NB4 (cell line): ENCODE data around the gene ANKRD10.

Experiments used
- DNase-seq: peaks from one replicate; pipeline ENCODE4 v3.0.0; 2010; ENCODE audit warnings: low read depth
- H3K4me3 ChIP-seq: one replicate; pipeline ENCODE4 v1.5.1; 2011; ENCODE audit warnings: mild to moderate bottlenecking, low read depth, low read length, moderate library complexity
- CTCF ChIP-seq: IDR thresholded peaks from one replicate; pipeline ENCODE4 v1.5.1; 2012; ENCODE audit warnings: low read depth, low read length
- MAX ChIP-seq: IDR thresholded peaks from 2 replicates; pipeline ENCODE4 v1.6.1; 2011; ENCODE audit warnings: low read depth, low read length
- MYC ChIP-seq: IDR thresholded peaks from 2 replicates; pipeline ENCODE4 v1.6.1; 2011; ENCODE audit warnings: low read depth, low read length
- POLR2A ChIP-seq: IDR thresholded peaks from 2 replicates; pipeline ENCODE4 v1.6.1; 2011; ENCODE audit warnings: mild to moderate bottlenecking; ENCODE audit not compliant: insufficient read length; ENCODE audit errors: extremely low read depth

ANKRD10 gene

GRCh38 chr13:110907301-110907700, 7.6 kb downstream of the ANKRD10 start:
- no peak overlapping the region for H3K4me3 ChIP-seq
- DNase-seq: no peak
- no peak for TF ChIP-seq MAX

GRCh38 chr13:110904748-110905147, 10.1 kb downstream of the ANKRD10 start:
- no peak for TF ChIP-seq CTCF
- no peak for TF ChIP-seq MAX
- TF ChIP-seq MYC: no peak
- no peak for TF ChIP-seq POLR2A
- DNase-seq: no peak
- H3K4me3 ChIP-seq: no peak overlapping the region

GRCh38 chr13:110902370-110902769, 12.5 kb downstream of the ANKRD10 start:
- no peak overlapping the region for H3K4me3 ChIP-seq
- DNase-seq: no peak
- TF ChIP-seq MYC: no peak
- TF ChIP-seq CTCF: no peak
- TF ChIP-seq POLR2A: no peak
- TF ChIP-seq MAX: no peak

GRCh38 chr13:110897521-110897920, 17.3 kb downstream of the ANKRD10 start:
- TF ChIP-seq CTCF (no peak), POLR2A (no peak), MYC (no peak), MAX (no peak)
- H3K4me3 ChIP-seq: no peak overlapping the region
- DNase-seq: no peak

- H3K4me3 ChIP-seq: no peak overlapping the region
- TF ChIP-seq MAX: no peak
- TF ChIP-seq POLR2A: no peak
- no peak for TF ChIP-seq CTCF
- TF ChIP-seq MYC: no peak
- no peak for DNase-seq
These were observed 17.9 kb downstream of the ANKRD10 start for GRCh38 chr13:110897014-110897413.

- TF ChIP-seq MAX: no peak
- no peak for TF ChIP-seq CTCF
- TF ChIP-seq POLR2A: no peak
- TF ChIP-seq MYC: no peak
- no peak for DNase-seq
- no peak overlapping the region for H3K4me3 ChIP-seq
These were observed 20.8 kb downstream of the ANKRD10 start for GRCh38 chr13:110894086-110894485.
